Vagina (tissue), 2 donors: ENCODE measurements around the gene ENOX1.

ENCODE experiments used
- CTCF ChIP-seq, 3 experiments: fragments of 450-650 bp in 2 of 3; fragments of 200-600 bp in 1 of 3; sonication (generic) in 1 of 3; IDR thresholded peaks; one replicate each; pipeline ENCODE4 v1.5.1; 2017 to 2019; ENCODE audit warnings: antibody characterized with exemption in 3 of 3, mild to moderate bottlenecking in 2 of 3, moderate library complexity in 2 of 3
- POLR2A ChIP-seq, 2 donors: fragments of 450-650 bp; IDR thresholded peaks; one replicate each; pipeline ENCODE4 v1.6.1; 2017; ENCODE audit warnings: antibody characterized with exemption in 2 of 2, mild to moderate bottlenecking in 2 of 2, moderate library complexity in 2 of 2
- POLR2AphosphoS5 ChIP-seq, 2 donors: sonication (generic); formaldehyde crosslinking; IDR thresholded peaks; one replicate each; pipeline ENCODE4 v1.9.0; 2017; ENCODE audit warnings: antibody characterized with exemption in 2 of 2, mild to moderate bottlenecking in 2 of 2, low read depth in 1 of 2; ENCODE audit not compliant: insufficient read depth in 1 of 2

- TF ChIP-seq POLR2A (IDR thresholded peaks at IDR 0.05): no peak
- TF ChIP-seq POLR2AphosphoS5 (IDR thresholded peaks at IDR 0.05; ENCODE audit: insufficient read depth in 1 of 2, low read depth in 1 of 2): no peak
- TF ChIP-seq CTCF (IDR thresholded peaks at IDR 0.05): no peak
Measured at GRCh38 chr13:43246382-43246781, 540.4 kb downstream of the ENOX1 start.
